Measurements from ENCODE around the gene OXA1L. TPM values are rescaled to one million over a fixed set of nuclear protein-coding genes. Genes with fewer than 3 reads are reported as not detected.
"Not testable (repeated sequence)": the region's sequence is repeated elsewhere in the genome, so short reads cannot be mapped to it uniquely, and the experiment has no call there.

Gene OXA1L
- total RNA-seq, 6 experiments from 2014 or later = 87.1 to 108 (median 92.9) TPM

GRCh38 chr14:22770481-22771187, 4.1 kb downstream of the OXA1L start:
- no peak for DNase-seq
- Mint-ChIP-seq H3K27ac (no peak overlapping the region), H3K27me3 (ENCODE audit: insufficient read depth) (peaks cover 2% of the 10 kb centered on the region; the same call in 1 of the 2 replicates), H3K4me1 (ENCODE audit: low read depth) (peaks cover 35% of the 10 kb centered on the region), H3K36me3 (ENCODE audit: low read depth) (peaks cover 46% of the 10 kb centered on the region), H3K9me3 (no peaks in the 10 kb centered on the region; the same call in 1 of the 2 replicates), H3K4me3 (no peak overlapping the region)
- TF ChIP-seq CTCF (IDR thresholded peaks at IDR 0.05) = no peak

- no peak for TF ChIP-seq CTCF (IDR thresholded peaks at IDR 0.05)
- peaks cover 42% of the 10 kb centered on the region for H3K36me3 Mint-ChIP-seq (ENCODE audit: low read depth)
These were observed 6.2 kb downstream of the OXA1L start for GRCh38 chr14:22772725-22773124.

GRCh38 chr14:22773162-22774010, 6.9 kb downstream of the OXA1L start:
- TF ChIP-seq CTCF (IDR thresholded peaks at IDR 0.05) = no peak
- Mint-ChIP-seq H3K4me3 (no peak overlapping the region), H3K27ac (no peak overlapping the region), H3K9me3 (no peaks in the 10 kb centered on the region), H3K36me3 (ENCODE audit: low read depth) (peaks cover 38% of the 10 kb centered on the region), H3K4me1 (ENCODE audit: low read depth) (peaks cover 15% of the 10 kb centered on the region), H3K27me3 (ENCODE audit: insufficient read depth) (no peaks in the 10 kb centered on the region)
- no peak for DNase-seq

More at GRCh38 chr14:22772725-22773124, 6.2 kb downstream of the OXA1L start:
- no peaks in the 10 kb centered on the region for H3K27me3 Mint-ChIP-seq (ENCODE audit: insufficient read depth)
- H3K4me3 Mint-ChIP-seq = no peak overlapping the region
- DNase-seq = no peak
- peaks cover 21% of the 10 kb centered on the region for H3K4me1 Mint-ChIP-seq (ENCODE audit: low read depth)
- H3K9me3 Mint-ChIP-seq = no peaks in the 10 kb centered on the region
- no peak overlapping the region for H3K27ac Mint-ChIP-seq

GRCh38 chr14:22774011-22774706, 7.7 kb downstream of the OXA1L start:
- Mint-ChIP-seq H3K27ac (no peak overlapping the region), H3K9me3 (no peaks in the 10 kb centered on the region), H3K4me1 (ENCODE audit: low read depth) (peaks cover 7% of the 10 kb centered on the region), H3K4me3 (no peak overlapping the region), H3K27me3 (ENCODE audit: insufficient read depth) (no peaks in the 10 kb centered on the region), H3K36me3 (ENCODE audit: low read depth) (peaks cover 30% of the 10 kb centered on the region)
- no peak for TF ChIP-seq CTCF (IDR thresholded peaks at IDR 0.05)
- DNase-seq = no peak

DNA sequence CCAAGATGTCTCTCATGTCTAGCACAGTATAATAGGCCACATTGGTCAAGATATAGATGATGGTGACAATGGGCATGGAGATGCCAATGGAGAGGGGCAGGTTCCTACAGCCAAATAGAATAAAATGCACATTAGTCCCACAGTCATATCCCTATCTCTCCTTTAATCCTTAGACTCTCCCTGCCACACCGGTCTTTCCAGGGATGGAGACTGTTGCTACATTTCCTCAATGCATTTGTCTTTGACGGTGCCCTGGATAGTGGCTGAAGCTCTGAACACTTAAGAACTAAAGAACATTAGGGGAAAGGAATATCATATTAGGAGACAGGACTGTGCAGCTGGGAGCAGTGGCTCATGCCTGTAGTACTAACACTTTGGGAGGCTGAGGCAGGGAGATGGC, 9.7 kb downstream of the OXA1L start:
- TF ChIP-seq CTCF (IDR thresholded peaks at IDR 0.05) = no peak
- H3K9me3 Mint-ChIP-seq = no peaks in the 10 kb centered on the region
- no peaks in the 10 kb centered on the region for H3K27me3 Mint-ChIP-seq (ENCODE audit: insufficient read depth)
- no peak overlapping the region for H3K27ac Mint-ChIP-seq
- no peak overlapping the region for H3K4me3 Mint-ChIP-seq
- H3K4me1 Mint-ChIP-seq (ENCODE audit: low read depth) = peaks cover 13% of the 10 kb centered on the region
- H3K36me3 Mint-ChIP-seq (ENCODE audit: low read depth) = peaks cover 10% of the 10 kb centered on the region; the same call in 1 of the 2 replicates
- no peak for DNase-seq

GRCh38 chr14:22776849-22777248, 10.4 kb downstream of the OXA1L start:
- not testable (repeated sequence) for H3K36me3 Mint-ChIP-seq (ENCODE audit: low read depth); H3K27ac Mint-ChIP-seq; DNase-seq; H3K4me3 Mint-ChIP-seq; H3K9me3 Mint-ChIP-seq; H3K27me3 Mint-ChIP-seq (ENCODE audit: insufficient read depth)
- H3K4me1 Mint-ChIP-seq (ENCODE audit: low read depth) = peaks cover 19% of the 10 kb centered on the region
